Activated CD8-positive, alpha-beta memory T cell treated with anti-CD3 and anti-CD28 coated beads, Interleukin-2, amount 10 ng/mL, durations not matched to agents 7 days and 5 days (primary cell): Measurements from ENCODE around the gene EPHA4. TPM values are rescaled to one million over a fixed set of nuclear protein-coding genes. Genes with fewer than 3 reads are reported as not detected.
A peak's percentile ranks its signal among the peaks of the same experiment; 100 is the strongest.
"Not testable (repeated sequence)": the region's sequence is repeated elsewhere in the genome, so short reads cannot be mapped to it uniquely, and the experiment has no call there.

Experiments used
- ATAC-seq: fragments of 150-1000 bp; cut with Tn5 transposase; one replicate; pipeline ENCODE4 v1.10.0; 2021; ENCODE audit warnings: moderate library complexity
- CTCF ChIA-PET: fragments of 350-600 bp; sonication (Branson Sonifier 250); formaldehyde crosslinking; loops from one replicate; lab custom pipeline; 2021; ENCODE audit warnings: antibody characterized with exemption; lab: Charles Lee
- DNase-seq: peaks from one replicate; pipeline ENCODE4 v3.0.0-alpha.2; 2020
- H3K27ac Mint-ChIP-seq: one replicate; pipeline ENCODE4 v1.8.0; 2021; ENCODE audit warnings: mild to moderate bottlenecking, mixed read lengths
- H3K27me3 Mint-ChIP-seq: one replicate; pipeline ENCODE4 v1.8.0; 2021; ENCODE audit warnings: mixed read lengths
- H3K36me3 Mint-ChIP-seq: one replicate; pipeline ENCODE4 v1.8.0; 2021; ENCODE audit warnings: mild to moderate bottlenecking, mixed read lengths
- H3K4me1 Mint-ChIP-seq: one replicate; pipeline ENCODE4 v1.8.0; 2021; ENCODE audit warnings: mixed read lengths
- H3K4me3 Mint-ChIP-seq: one replicate; pipeline ENCODE4 v1.8.0; 2021; ENCODE audit warnings: mild to moderate bottlenecking, moderate library complexity, mixed read lengths
- H3K9me3 Mint-ChIP-seq: one replicate; pipeline ENCODE4 v1.8.0; 2022; ENCODE audit warnings: low read depth, mixed read lengths
- total RNA-seq, 2 experiments: library from RNA; stranded (reverse); gene quantifications; one replicate each; pipeline ENCODE4 v1.2.3, GENCODE V29; 2021

Gene EPHA4
- total RNA-seq, 2 experiments from 2014 or later = 0.59 to 0.91 TPM

DNA sequence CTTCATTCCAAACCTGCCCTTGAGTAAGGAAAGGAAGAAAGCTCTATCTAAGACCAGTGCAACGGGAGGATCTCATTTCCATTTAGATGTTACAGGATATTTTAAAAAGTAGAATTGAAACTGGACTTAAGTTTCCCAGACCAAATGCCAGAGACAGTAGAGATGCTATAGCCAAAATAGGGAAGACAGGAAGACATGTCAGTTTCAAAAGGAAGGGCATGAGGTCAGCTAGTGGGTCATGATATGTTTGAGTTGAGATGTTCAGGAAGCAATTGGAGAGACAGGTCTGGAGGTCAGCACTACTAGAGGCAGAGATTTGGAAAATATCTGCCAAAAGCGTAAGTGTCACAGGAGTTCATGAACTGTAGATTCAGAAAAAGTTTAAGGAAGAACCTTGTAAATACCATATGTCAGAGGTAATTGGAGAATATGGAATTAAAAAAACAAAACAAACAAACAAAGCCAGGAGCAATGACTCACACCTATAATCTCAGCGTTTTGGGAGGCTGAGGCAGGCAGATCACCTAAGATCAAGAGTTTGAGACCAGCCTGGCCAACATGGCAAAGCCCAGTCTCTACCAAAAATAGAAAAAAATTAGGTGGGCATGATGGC is 50.8 kb downstream of the EPHA4 start:
- Mint-ChIP-seq H3K9me3 (no peaks in the 10 kb centered on the region), H3K4me3 (no peak overlapping the region), H3K36me3 (peaks cover 5% of the 10 kb centered on the region), H3K4me1 (peaks cover 10% of the 10 kb centered on the region), H3K27me3 (no peaks in the 10 kb centered on the region), H3K27ac (no peak overlapping the region)
- ATAC-seq (no peak), DNase-seq (no peak)
- CTCF ChIA-PET = no interaction called here

GRCh38 chr2:221518935-221519625 is 53.0 kb downstream of the EPHA4 start:
- H3K27me3 Mint-ChIP-seq = no peaks in the 10 kb centered on the region
- ATAC-seq = no peak
- DNase-seq = no peak
- peaks cover 10% of the 10 kb centered on the region for H3K4me1 Mint-ChIP-seq
- H3K36me3 Mint-ChIP-seq = peaks cover 5% of the 10 kb centered on the region
- H3K9me3 Mint-ChIP-seq = no peaks in the 10 kb centered on the region
- peak overlapping the region; percentile 64 for H3K27ac Mint-ChIP-seq
- H3K4me3 Mint-ChIP-seq = no peak overlapping the region
- CTCF ChIA-PET = interaction anchor here (1.2 to 2.7 kb wide), 5 partner anchors 15 to 54 kb away, joined by 3 to 14 read pairs (median 4); partner anchors contain the start of gene EPHA4

DNA sequence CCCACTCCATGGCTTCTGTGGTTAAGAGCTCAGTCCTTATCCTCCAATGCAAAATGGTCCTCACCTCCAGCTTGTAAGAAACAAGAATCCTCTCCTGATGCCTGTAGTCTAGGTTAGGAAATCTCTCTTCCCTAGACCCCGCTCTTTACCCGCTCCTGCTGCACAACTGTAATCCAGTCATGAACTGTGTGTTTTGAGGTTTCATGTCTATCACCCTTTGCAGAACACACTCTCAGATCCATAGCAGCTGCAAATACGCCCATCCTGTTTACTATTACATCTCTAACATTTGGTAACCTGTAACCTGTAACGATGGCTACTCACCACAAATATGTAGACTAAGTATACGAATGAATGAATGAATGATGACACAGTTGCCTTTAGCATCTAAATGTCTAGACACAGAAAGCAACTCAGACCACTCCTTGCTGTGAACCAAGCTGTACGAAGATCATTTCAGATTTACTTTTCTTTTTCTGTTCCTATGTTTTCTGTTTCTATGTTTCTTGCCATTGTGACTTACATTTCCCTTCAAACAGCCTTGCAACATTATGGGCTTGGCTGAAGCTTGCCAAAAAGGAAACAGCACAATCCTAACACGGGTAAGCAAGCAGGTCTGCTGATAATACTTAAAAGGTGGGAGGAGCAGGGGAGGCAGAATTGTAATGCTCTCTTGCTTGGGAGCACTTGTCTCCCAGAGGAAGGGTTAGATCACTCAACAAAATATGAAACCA is 53.7 kb downstream of the EPHA4 start:
- ATAC-seq (peak; percentile 80), DNase-seq (peak; percentile 57)
- peaks cover 10% of the 10 kb centered on the region for H3K4me1 Mint-ChIP-seq
- no peaks in the 10 kb centered on the region for H3K9me3 Mint-ChIP-seq
- peaks cover 5% of the 10 kb centered on the region for H3K36me3 Mint-ChIP-seq
- CTCF ChIA-PET = interaction anchor here (0.8 to 2.7 kb wide), 7 partner anchors 13 to 55 kb away, joined by 3 to 14 read pairs (median 3); partner anchors contain the start of gene EPHA4
- H3K4me3 Mint-ChIP-seq = no peak overlapping the region
- H3K27me3 Mint-ChIP-seq = no peaks in the 10 kb centered on the region
- no peak overlapping the region for H3K27ac Mint-ChIP-seq

DNA sequence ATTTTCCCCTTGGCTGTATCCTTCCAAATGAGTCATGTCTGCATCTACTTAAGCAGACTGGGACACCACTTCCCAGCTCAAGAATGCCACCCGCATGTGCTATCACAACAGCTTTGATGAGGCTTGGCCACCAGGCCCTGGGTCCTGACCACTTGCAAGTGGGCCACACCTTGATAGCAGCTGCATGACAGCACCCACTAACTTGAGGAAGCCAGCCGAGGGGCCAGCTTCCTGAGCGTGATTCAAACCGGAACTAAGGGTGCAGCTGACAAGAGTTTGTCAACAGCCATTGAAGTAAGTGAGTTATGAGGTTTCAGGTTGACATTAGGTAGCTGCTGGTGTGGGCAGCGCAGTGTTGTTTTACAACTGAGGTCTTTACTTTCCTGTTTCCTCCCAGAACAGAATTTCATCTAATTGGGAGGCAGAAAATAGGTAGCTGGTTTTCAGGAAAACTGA is 54.4 kb downstream of the EPHA4 start:
- Mint-ChIP-seq H3K36me3 (peaks cover 5% of the 10 kb centered on the region), H3K4me1 (peaks cover 10% of the 10 kb centered on the region), H3K4me3 (no peak overlapping the region), H3K27me3 (no peaks in the 10 kb centered on the region), H3K27ac (no peak overlapping the region), H3K9me3 (no peaks in the 10 kb centered on the region)
- CTCF ChIA-PET = interaction anchor here (0.8 to 2.7 kb wide), 7 partner anchors 14 to 56 kb away, joined by 3 to 14 read pairs (median 3); partner anchors contain the start of gene EPHA4
- DNase-seq = peak; percentile 92
- peak; percentile 86 for ATAC-seq

- CTCF ChIA-PET = interaction anchor here (1.5 to 2.7 kb wide), 3 partner anchors 13 to 56 kb away, joined by 3 to 14 read pairs (median 6); partner anchors contain the start of gene EPHA4
These were observed 54.9 kb downstream of the EPHA4 start for GRCh38 chr2:221517146-221517695.

GRCh38 chr2:221515864-221516263 is 56.2 kb downstream of the EPHA4 start:
- Mint-ChIP-seq H3K9me3 (no peaks in the 10 kb centered on the region), H3K4me3 (no peak overlapping the region), H3K27ac (no peak overlapping the region), H3K4me1 (peaks cover 6% of the 10 kb centered on the region), H3K27me3 (no peaks in the 10 kb centered on the region), H3K36me3 (no peaks in the 10 kb centered on the region)
- CTCF ChIA-PET = no interaction called here
- no peak for DNase-seq
- no peak for ATAC-seq

More at GRCh38 chr2:221517146-221517695, 54.9 kb downstream of the EPHA4 start:
- Mint-ChIP-seq H3K27ac (no peak overlapping the region), H3K36me3 (peaks cover 5% of the 10 kb centered on the region), H3K27me3 (no peaks in the 10 kb centered on the region), H3K4me1 (peaks cover 10% of the 10 kb centered on the region), H3K9me3 (no peaks in the 10 kb centered on the region), H3K4me3 (no peak overlapping the region)
- ATAC-seq (no peak), DNase-seq (no peak)

- DNase-seq (no peak), ATAC-seq (no peak)
- H3K4me1 Mint-ChIP-seq = peaks cover 3% of the 10 kb centered on the region
- CTCF ChIA-PET = no interaction called here
- H3K4me3 Mint-ChIP-seq = no peak overlapping the region
- H3K36me3 Mint-ChIP-seq = no peaks in the 10 kb centered on the region
- no peaks in the 10 kb centered on the region for H3K9me3 Mint-ChIP-seq
- no peak overlapping the region for H3K27ac Mint-ChIP-seq
- peaks cover 2% of the 10 kb centered on the region for H3K27me3 Mint-ChIP-seq
These were observed 57.6 kb downstream of the EPHA4 start for GRCh38 chr2:221514305-221515040.

GRCh38 chr2:221513232-221513631 is 58.9 kb downstream of the EPHA4 start:
- Mint-ChIP-seq H3K4me3 (no peak overlapping the region), H3K9me3 (no peaks in the 10 kb centered on the region), H3K4me1 (peaks cover 3% of the 10 kb centered on the region), H3K27ac (no peak overlapping the region), H3K27me3 (peaks cover 2% of the 10 kb centered on the region), H3K36me3 (no peaks in the 10 kb centered on the region)
- DNase-seq = no peak
- ATAC-seq = no peak
- CTCF ChIA-PET = no interaction called here

- H3K27me3 Mint-ChIP-seq, DNase-seq, H3K36me3 Mint-ChIP-seq, CTCF ChIA-PET, H3K4me1 Mint-ChIP-seq, H3K4me3 Mint-ChIP-seq, H3K27ac Mint-ChIP-seq, H3K9me3 Mint-ChIP-seq, ATAC-seq: not testable (repeated sequence)
These were observed 60.8 kb downstream of the EPHA4 start for GRCh38 chr2:221511325-221511724.

DNA sequence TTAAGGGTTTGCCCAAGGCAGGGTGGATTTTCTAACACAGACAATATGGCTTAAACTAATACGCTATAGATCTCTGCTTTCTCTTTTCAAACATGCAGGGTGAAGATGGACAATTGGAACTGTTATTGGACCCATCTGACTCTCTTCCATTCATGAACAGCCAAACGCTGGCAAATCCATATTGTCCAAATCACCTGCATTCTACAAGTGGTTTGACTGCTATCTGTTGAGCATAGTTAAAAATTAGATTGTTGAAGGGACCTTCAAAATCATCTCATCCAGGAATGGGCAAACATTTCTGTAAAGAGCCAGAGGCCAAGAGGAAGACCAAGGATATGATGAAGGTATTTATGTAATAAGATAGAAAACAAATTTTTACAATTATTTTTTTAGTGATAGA is 65.6 kb downstream of the EPHA4 start:
- peaks cover 8% of the 10 kb centered on the region for H3K4me1 Mint-ChIP-seq
- no peak for DNase-seq
- no peak overlapping the region for H3K4me3 Mint-ChIP-seq
- no peaks in the 10 kb centered on the region for H3K36me3 Mint-ChIP-seq
- peaks cover 2% of the 10 kb centered on the region for H3K27me3 Mint-ChIP-seq
- no peak overlapping the region for H3K27ac Mint-ChIP-seq
- H3K9me3 Mint-ChIP-seq = no peaks in the 10 kb centered on the region
- CTCF ChIA-PET = interaction anchor here (1.0 kb wide), 1 partner anchor 39 kb away, joined by 3 read pairs; no protein-coding TSS in a partner anchor
- ATAC-seq = no peak

- Mint-ChIP-seq H3K9me3 (no peaks in the 10 kb centered on the region), H3K4me1 (peaks cover 6% of the 10 kb centered on the region), H3K4me3 (no peak overlapping the region), H3K36me3 (no peaks in the 10 kb centered on the region), H3K27me3 (peaks cover 2% of the 10 kb centered on the region), H3K27ac (no peak overlapping the region)
- ATAC-seq = no peak
- CTCF ChIA-PET = interaction anchor here (1.0 kb wide), 1 partner anchor 38 kb away, joined by 3 read pairs; no protein-coding TSS in a partner anchor
- DNase-seq = no peak
These were observed 66.5 kb downstream of the EPHA4 start for GRCh38 chr2:221505605-221506004.

- ATAC-seq (no peak), DNase-seq (no peak)
- H3K9me3 Mint-ChIP-seq = no peaks in the 10 kb centered on the region
- CTCF ChIA-PET = interaction anchor here (1.9 kb wide), 1 partner anchor 13 kb away, joined by 6 read pairs; no protein-coding TSS in a partner anchor
- H3K4me1 Mint-ChIP-seq = peaks cover 6% of the 10 kb centered on the region
- H3K27ac Mint-ChIP-seq = no peak overlapping the region
- H3K36me3 Mint-ChIP-seq = no peaks in the 10 kb centered on the region
- peaks cover 2% of the 10 kb centered on the region for H3K27me3 Mint-ChIP-seq
- H3K4me3 Mint-ChIP-seq = no peak overlapping the region
These were observed 67.2 kb downstream of the EPHA4 start for GRCh38 chr2:221504905-221505304.
